ENCODE results near the gene LILRA6. TPM values are rescaled to one million over a fixed set of nuclear protein-coding genes. Genes with fewer than 3 reads are reported as not detected.

The LILRA6 gene
- total RNA-seq, 2 experiments from 2014 or later, result not detected

DNA sequence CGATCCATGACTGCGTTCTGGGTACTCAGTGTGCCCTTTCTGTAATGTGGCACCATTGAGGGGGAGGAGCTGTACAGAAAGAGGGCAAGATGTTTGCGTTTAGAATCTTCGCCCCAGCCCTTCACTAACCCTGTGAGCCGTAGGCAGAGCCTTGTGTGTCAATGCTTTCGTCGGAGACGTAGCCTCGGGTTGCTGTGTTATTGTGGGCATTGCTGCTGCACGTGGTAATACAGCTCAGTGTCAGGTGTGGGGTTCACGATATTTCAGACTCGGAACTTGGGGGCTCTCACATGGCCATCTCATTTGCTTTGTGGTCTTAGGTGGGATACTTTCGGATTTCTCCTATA lies 35.8 kb downstream of the LILRA6 start:
- Histone ChIP-seq H3K4me1 (ENCODE audit: insufficient read depth, low read length, poor library complexity, severe bottlenecking) (peaks cover 60% of the 10 kb centered on the region), H3K79me2 (ENCODE audit: insufficient read depth, low read depth, low read length) (peaks cover 49% of the 10 kb centered on the region), H2AFZ (ENCODE audit: low read length) (no peak overlapping the region), H3K27ac (ENCODE audit: low read depth, low read length, poor library complexity, severe bottlenecking) (no peak overlapping the region), H3K9me3 (ENCODE audit: low read length) (no peaks in the 10 kb centered on the region), H3K4me3 (ENCODE audit: low read depth, low read length, poor library complexity, severe bottlenecking) (no peak overlapping the region), H3K36me3 (ENCODE audit: insufficient read depth, low read length) (peaks cover 92% of the 10 kb centered on the region), H3K4me2 (ENCODE audit: low read length) (peak overlapping the region; percentile 21), H4K20me1 (ENCODE audit: insufficient read depth, low read length) (peaks cover 52% of the 10 kb centered on the region), H3K9me2 (ENCODE audit: insufficient read depth, low read length) (no peaks in the 10 kb centered on the region)
- BruUV-seq (replicated peaks), result no TSS peak
- intact Hi-C loops (cut with micrococcal nuclease; ENCODE audit: unreplicated experiment), result no loop called here
- DNase-seq (ENCODE audit: low spot score), result no peak
- ChIA-PET POLR2A (no interaction called here), CTCF (ENCODE audit: unreplicated experiment) (no interaction called here)
- no peak for TF ChIP-seq EZH2phosphoT487 (IDR thresholded peaks at IDR 0.05; ENCODE audit: borderline replicate concordance, low read depth, low read length)
- TF ChIP-seq, protein P1, sequence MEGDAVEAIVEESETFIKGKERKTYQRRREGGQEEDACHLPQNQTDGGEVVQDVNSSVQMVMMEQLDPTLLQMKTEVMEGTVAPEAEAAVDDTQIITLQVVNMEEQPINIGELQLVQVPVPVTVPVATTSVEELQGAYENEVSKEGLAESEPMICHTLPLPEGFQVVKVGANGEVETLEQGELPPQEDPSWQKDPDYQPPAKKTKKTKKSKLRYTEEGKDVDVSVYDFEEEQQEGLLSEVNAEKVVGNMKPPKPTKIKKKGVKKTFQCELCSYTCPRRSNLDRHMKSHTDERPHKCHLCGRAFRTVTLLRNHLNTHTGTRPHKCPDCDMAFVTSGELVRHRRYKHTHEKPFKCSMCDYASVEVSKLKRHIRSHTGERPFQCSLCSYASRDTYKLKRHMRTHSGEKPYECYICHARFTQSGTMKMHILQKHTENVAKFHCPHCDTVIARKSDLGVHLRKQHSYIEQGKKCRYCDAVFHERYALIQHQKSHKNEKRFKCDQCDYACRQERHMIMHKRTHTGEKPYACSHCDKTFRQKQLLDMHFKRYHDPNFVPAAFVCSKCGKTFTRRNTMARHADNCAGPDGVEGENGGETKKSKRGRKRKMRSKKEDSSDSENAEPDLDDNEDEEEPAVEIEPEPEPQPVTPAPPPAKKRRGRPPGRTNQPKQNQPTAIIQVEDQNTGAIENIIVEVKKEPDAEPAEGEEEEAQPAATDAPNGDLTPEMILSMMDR (conservative IDR thresholded peaks at IDR 0.05; ENCODE audit: low read length), result no peak

DNA sequence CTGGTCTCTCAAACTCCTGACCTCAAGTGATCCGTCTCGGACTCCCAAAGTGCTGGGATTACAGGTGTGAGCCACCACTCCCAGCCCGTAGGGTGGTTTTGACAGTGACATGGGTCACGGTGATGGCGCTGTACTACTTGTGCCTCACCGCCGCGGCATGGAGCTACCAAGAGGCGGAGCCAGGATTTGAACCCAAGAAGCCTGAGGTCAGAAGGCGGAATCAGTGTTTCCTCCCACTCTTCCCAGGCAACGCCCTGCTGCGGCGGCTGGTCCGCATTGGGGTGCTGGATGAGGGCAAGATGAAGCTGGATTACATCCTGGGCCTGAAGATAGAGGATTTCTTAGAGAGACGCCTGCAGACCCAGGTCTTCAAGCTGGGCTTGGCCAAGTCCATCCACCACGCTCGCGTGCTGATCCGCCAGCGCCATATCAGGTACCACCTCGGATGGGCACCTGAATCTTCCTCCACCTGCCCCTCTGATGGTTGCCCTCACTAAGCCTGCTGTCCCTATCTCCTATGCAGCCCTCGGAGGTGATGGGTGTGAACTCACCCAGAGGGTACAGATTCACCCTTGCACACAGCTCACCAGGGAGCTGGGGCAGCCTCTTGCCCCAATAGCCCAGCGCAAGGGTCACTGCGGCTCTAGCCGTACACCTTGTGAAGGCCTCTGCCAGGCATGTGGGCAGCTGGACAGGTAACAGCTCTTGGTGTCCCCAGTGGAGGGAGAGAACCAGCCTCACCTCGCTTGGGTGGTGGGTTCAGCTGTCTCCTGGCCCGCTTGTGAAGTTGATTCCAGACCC lies 36.4 kb downstream of the LILRA6 start:
- no peak for DNase-seq (ENCODE audit: low spot score)
- TF ChIP-seq EZH2phosphoT487 (IDR thresholded peaks at IDR 0.05; ENCODE audit: borderline replicate concordance, low read depth, low read length), result no peak
- TF ChIP-seq, protein P1 (conservative IDR thresholded peaks at IDR 0.05; ENCODE audit: low read length), result no peak
- Histone ChIP-seq H3K79me2 (ENCODE audit: insufficient read depth, low read depth, low read length) (peaks cover 54% of the 10 kb centered on the region), H3K9me3 (ENCODE audit: low read length) (no peaks in the 10 kb centered on the region), H3K9me2 (ENCODE audit: insufficient read depth, low read length) (no peaks in the 10 kb centered on the region), H3K4me2 (ENCODE audit: low read length) (peak overlapping the region; percentile 92), H3K4me1 (ENCODE audit: insufficient read depth, low read length, poor library complexity, severe bottlenecking) (peaks cover 60% of the 10 kb centered on the region), H3K36me3 (ENCODE audit: insufficient read depth, low read length) (peaks cover 96% of the 10 kb centered on the region), H3K4me3 (ENCODE audit: low read depth, low read length, poor library complexity, severe bottlenecking) (no peak overlapping the region), H3K27ac (ENCODE audit: low read depth, low read length, poor library complexity, severe bottlenecking) (no peak overlapping the region), H4K20me1 (ENCODE audit: insufficient read depth, low read length) (peaks cover 58% of the 10 kb centered on the region), H2AFZ (ENCODE audit: low read length) (no peak overlapping the region)
- ChIA-PET CTCF (ENCODE audit: unreplicated experiment) (no interaction called here), POLR2A (no interaction called here)
- BruUV-seq (replicated peaks), result no TSS peak
- intact Hi-C loops (cut with micrococcal nuclease; ENCODE audit: unreplicated experiment), result no loop called here

DNA sequence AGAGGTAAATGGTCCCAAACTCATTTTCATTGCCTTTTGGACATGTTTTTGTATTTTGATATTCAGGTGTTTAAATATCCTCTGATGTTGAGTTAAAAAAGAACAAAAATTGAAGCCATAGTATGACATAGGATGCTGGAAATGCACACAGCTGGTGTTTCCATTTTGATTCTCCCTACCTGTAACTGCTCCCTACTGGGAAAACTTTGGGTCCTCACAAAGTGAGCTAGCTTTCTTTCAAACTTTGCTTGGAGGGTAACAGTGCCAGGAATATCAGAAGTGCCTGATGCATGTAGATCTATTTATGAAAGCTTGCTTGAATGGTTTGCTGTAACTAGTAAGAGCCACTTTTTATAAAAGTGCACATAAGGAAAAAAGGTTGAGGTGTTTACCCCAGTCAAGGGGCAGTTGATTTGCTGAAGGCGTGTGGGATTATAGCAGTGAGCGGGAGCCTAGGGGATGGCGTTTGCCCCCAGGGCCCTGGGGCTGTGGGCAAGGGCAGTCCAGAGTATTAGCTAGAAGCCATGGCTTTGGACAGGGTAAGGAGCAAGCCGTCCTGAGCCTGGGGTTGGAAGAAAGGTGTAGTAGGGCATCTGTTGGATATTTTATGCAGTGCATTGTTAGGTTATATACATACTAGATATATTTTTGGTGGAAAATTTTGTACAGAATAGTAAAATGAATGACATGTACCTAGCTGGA lies 37.7 kb downstream of the LILRA6 start:
- CTCF ChIA-PET (ENCODE audit: unreplicated experiment), result no interaction called here
- Histone ChIP-seq H3K4me3 (ENCODE audit: low read depth, low read length, poor library complexity, severe bottlenecking) (peak overlapping the region; percentile 84), H3K9me2 (ENCODE audit: insufficient read depth, low read length) (no peaks in the 10 kb centered on the region), H3K27ac (ENCODE audit: low read depth, low read length, poor library complexity, severe bottlenecking) (peak overlapping the region; percentile 3), H3K4me1 (ENCODE audit: insufficient read depth, low read length, poor library complexity, severe bottlenecking) (peaks cover 63% of the 10 kb centered on the region), H3K79me2 (ENCODE audit: insufficient read depth, low read depth, low read length) (peaks cover 67% of the 10 kb centered on the region), H2AFZ (ENCODE audit: low read length) (no peak overlapping the region), H3K4me2 (ENCODE audit: low read length) (peak overlapping the region; percentile 92), H3K9me3 (ENCODE audit: low read length) (no peaks in the 10 kb centered on the region), H3K36me3 (ENCODE audit: insufficient read depth, low read length) (peaks cover 92% of the 10 kb centered on the region), H4K20me1 (ENCODE audit: insufficient read depth, low read length) (peaks cover 60% of the 10 kb centered on the region)
- DNase-seq (ENCODE audit: low spot score), result no peak
- no TSS peak for BruUV-seq (replicated peaks)
- TF ChIP-seq, protein P1 (conservative IDR thresholded peaks at IDR 0.05; ENCODE audit: low read length), result no peak
- no peak for TF ChIP-seq EZH2phosphoT487 (IDR thresholded peaks at IDR 0.05; ENCODE audit: borderline replicate concordance, low read depth, low read length)
- POLR2A ChIA-PET, result interaction anchor here (0.6 kb wide), 1 partner anchor 62 kb away, joined by 3 read pairs; no protein-coding TSS in a partner anchor
- intact Hi-C loops (cut with micrococcal nuclease; ENCODE audit: unreplicated experiment), result no loop called here
